Measurements from ENCODE around the gene TEX35.

GRCh38 chr1:178502856-178503255 lies 10.1 kb upstream of the TEX35 start:
- TF ChIP-seq CTCF (IDR thresholded peaks at IDR 0.05; ENCODE audit: insufficient read depth, low read depth, low read length) (no peak), EZH2 (IDR thresholded peaks at IDR 0.05; ENCODE audit: insufficient read depth, low read length) (no peak)
